GM23338 (cell line): ENCODE measurements around the gene GUCY2F. TPM values are rescaled to one million over a fixed set of nuclear protein-coding genes. Genes with fewer than 3 reads are reported as not detected.

Experiments
- ATAC-seq: fragments of 200-7000 bp; cut with Tn5 transposase; 3 replicates; pipeline ENCODE4 v1.9.1; 2020
- DNase-seq: peaks from one replicate; pipeline ENCODE4 v3.0.0-alpha.2; 2015; ENCODE audit warnings: low spot score
- H2AFZ ChIP-seq: fragments of 200-600 bp; sonication (generic); 2 replicates; pipeline ENCODE4 v1.8.0; 2016; ENCODE audit warnings: antibody characterized with exemption, mild to moderate bottlenecking, moderate library complexity
- H3F3A ChIP-seq: fragments of 200-600 bp; sonication (generic); replicated peaks from 2 replicates; pipeline ENCODE4 v1.8.0; 2017; ENCODE audit warnings: antibody characterized with exemption, mixed run types, low read depth
- H3K27ac ChIP-seq: fragments of 200-600 bp; sonication (generic); 2 replicates; pipeline ENCODE4 v1.6.1; 2016; ENCODE audit warnings: low read depth
- H3K27me3 ChIP-seq: fragments of 200-600 bp; sonication (generic); 2 replicates; pipeline ENCODE4 v1.8.0; 2016; ENCODE audit warnings: mild to moderate bottlenecking, mixed run types, moderate library complexity; ENCODE audit not compliant: insufficient read depth
- H3K36me3 ChIP-seq: fragments of 200-600 bp; sonication (generic); 2 replicates; pipeline ENCODE4 v1.8.0; 2016; ENCODE audit warnings: mild to moderate bottlenecking; ENCODE audit not compliant: insufficient read depth
- H3K4me1 ChIP-seq: fragments of 200-600 bp; sonication (generic); 2 replicates; pipeline ENCODE4 v1.8.0; 2016; ENCODE audit warnings: mild to moderate bottlenecking, moderate library complexity; ENCODE audit not compliant: insufficient read depth
- H3K4me2 ChIP-seq: fragments of 200-600 bp; sonication (generic); 2 replicates; pipeline ENCODE4 v1.7.1; 2017; ENCODE audit warnings: mixed run types
- H3K4me3 ChIP-seq: fragments of 200-600 bp; sonication (generic); 2 replicates; pipeline ENCODE4 v1.6.1; 2016; ENCODE audit warnings: mixed run types
- H3K79me2 ChIP-seq: fragments of 200-600 bp; sonication (generic); replicated peaks from 2 replicates; pipeline ENCODE4 v1.8.0; 2017; ENCODE audit warnings: mild to moderate bottlenecking; ENCODE audit not compliant: insufficient read depth
- H3K9me2 ChIP-seq: fragments of 200-600 bp; sonication (generic); 2 replicates; pipeline ENCODE4 v1.8.0; 2017; ENCODE audit not compliant: insufficient read depth
- H4K20me1 ChIP-seq: fragments of 200-600 bp; sonication (generic); replicated peaks from 2 replicates; pipeline ENCODE4 v1.8.0; 2017; ENCODE audit warnings: mild to moderate bottlenecking; ENCODE audit not compliant: insufficient read depth
- H3K27ac Mint-ChIP-seq: 2 replicates; pipeline ENCODE4 v1.8.0; 2020; ENCODE audit warnings: inconsistent platforms, mild to moderate bottlenecking, moderate library complexity, mixed read lengths
- H3K27me3 Mint-ChIP-seq: 3 replicates; pipeline ENCODE4 v1.8.0; 2022; ENCODE audit warnings: low read depth, mild to moderate bottlenecking, moderate library complexity, mixed read lengths, inconsistent platforms; ENCODE audit not compliant: insufficient read depth, poor library complexity
- H3K36me3 Mint-ChIP-seq: 3 replicates; pipeline ENCODE4 v1.8.0; 2021; ENCODE audit warnings: low read depth, mild to moderate bottlenecking, inconsistent platforms, moderate library complexity, mixed read lengths
- H3K4me1 Mint-ChIP-seq: 3 replicates; pipeline ENCODE4 v1.8.0; 2020; ENCODE audit warnings: mild to moderate bottlenecking, inconsistent platforms, mixed read lengths
- H3K4me3 Mint-ChIP-seq: 3 replicates; pipeline ENCODE4 v1.8.0; 2021; ENCODE audit warnings: moderate library complexity, mild to moderate bottlenecking, inconsistent platforms, mixed read lengths
- H3K9me3 Mint-ChIP-seq: 3 replicates; pipeline ENCODE4 v1.8.0; 2020; ENCODE audit warnings: moderate library complexity, mild to moderate bottlenecking, inconsistent platforms, mixed read lengths
- CREB1 ChIP-seq: fragments of 250-450 bp; sonication (Bioruptor Pico); IDR thresholded peaks from 2 replicates; pipeline ENCODE4 v1.5.0; 2020; ENCODE audit warnings: low read depth, mild to moderate bottlenecking, moderate library complexity
- EZH2 ChIP-seq: fragments of 200-600 bp; sonication (generic); IDR thresholded peaks from one replicate; pipeline ENCODE4 v1.8.0; 2017; ENCODE audit warnings: antibody characterized with exemption, mild to moderate bottlenecking, low read depth; ENCODE audit not compliant: unreplicated experiment
- EZH2phosphoT487 ChIP-seq: fragments of 200-600 bp; sonication (generic); IDR thresholded peaks from one replicate; pipeline ENCODE4 v1.8.1; 2018; ENCODE audit warnings: antibody characterized with exemption; ENCODE audit not compliant: unreplicated experiment
- JUNB ChIP-seq: IDR thresholded peaks from one replicate; pipeline ENCODE4 v1.6.1; 2016; ENCODE audit warnings: antibody characterized with exemption; ENCODE audit not compliant: unreplicated experiment
- NANOG ChIP-seq: IDR thresholded peaks from 2 replicates; pipeline ENCODE4 v1.6.1; 2016; ENCODE audit warnings: antibody characterized with exemption, borderline replicate concordance
- POLR2AphosphoS5 ChIP-seq: IDR thresholded peaks from 2 replicates; pipeline ENCODE4 v1.6.1; 2016; ENCODE audit warnings: antibody characterized with exemption, low read depth
- STAT1 ChIP-seq: IDR thresholded peaks from one replicate; pipeline ENCODE4 v1.6.1; 2016; ENCODE audit warnings: antibody characterized with exemption; ENCODE audit not compliant: unreplicated experiment
- ZNF114 ChIP-seq: fragments of 250-450 bp; sonication (Bioruptor Pico); IDR thresholded peaks from 2 replicates; pipeline ENCODE4 v1.5.0; 2020; ENCODE audit warnings: mild to moderate bottlenecking, moderate library complexity
- ZNF331 ChIP-seq: fragments of 250-450 bp; sonication (Bioruptor Pico); IDR thresholded peaks from 2 replicates; pipeline ENCODE4 v1.5.0; 2020; ENCODE audit warnings: low read depth, mild to moderate bottlenecking, moderate library complexity
- ZNF462 ChIP-seq: fragments of 250-450 bp; sonication (Bioruptor Pico); IDR thresholded peaks from 2 replicates; pipeline ENCODE4 v1.5.0; 2020; ENCODE audit warnings: mild to moderate bottlenecking, moderate library complexity
- polyA plus RNA-seq: library from polyadenylated mRNA; unstranded; fragments of >200 nt; fragmentation: Nextera tagmentation; extraction: Ambion mirVana; gene quantifications from 2 replicates; pipeline ENCODE4 v1.2.1, GENCODE V29; 2016
- total RNA-seq: library from RNA; depleted of rRNA; stranded (reverse); fragments of >200 nt; shearing (Covaris generic); gene quantifications from 2 replicates; pipeline ENCODE4 v1.2.3, GENCODE V29; 2014
- TF ChIP-seq, protein P1 (sequence below): IDR thresholded peaks from 2 replicates; pipeline ENCODE4 v1.6.1; 2016; ENCODE audit warnings: antibody characterized with exemption
- TF ChIP-seq, protein P2 (sequence below): IDR thresholded peaks from one replicate; pipeline ENCODE4 v1.6.1; 2018; ENCODE audit warnings: antibody characterized with exemption; ENCODE audit not compliant: unreplicated experiment
- TF ChIP-seq, protein P3 (sequence below), 2 experiments: fragments of 200-600 bp in 1 of 2; sonication (generic) in 1 of 2; conservative IDR thresholded peaks; 2 replicates each; pipeline versions ENCODE4 v1.5.1 to v1.6.1; 2016 to 2017; ENCODE audit warnings: antibody characterized with exemption in 2 of 2, low read depth in 2 of 2, mild to moderate bottlenecking in 2 of 2, moderate library complexity in 1 of 2

The GUCY2F gene
- total and polyA plus RNA-seq, 2 experiments from 2014 or later, result 0.06 to 0.10 TPM

DNA sequence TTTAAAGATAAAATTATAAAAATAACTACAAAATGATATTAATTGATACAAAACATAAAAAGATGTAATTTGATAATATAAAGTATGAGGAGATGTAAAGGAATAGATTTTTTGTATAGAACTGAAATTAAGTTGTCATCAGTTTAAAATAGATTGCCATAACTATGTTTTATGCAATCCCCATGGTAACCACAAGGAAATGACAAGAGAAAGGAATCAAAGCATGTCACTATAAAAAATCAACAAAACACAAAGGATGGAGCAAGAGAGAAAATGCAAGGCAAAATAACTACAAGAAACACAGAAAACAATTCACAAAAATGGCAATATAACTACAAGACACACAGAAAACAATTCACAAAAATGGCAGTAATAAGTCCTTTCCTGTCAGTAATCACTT lies 27.0 kb upstream of the GUCY2F start:
- Histone ChIP-seq H3K4me1 (no peaks in the 10 kb centered on the region), H3K79me2 (no peaks in the 10 kb centered on the region), H4K20me1 (no peaks in the 10 kb centered on the region), H3K9me2 (no peaks in the 10 kb centered on the region), H3F3A (no peaks in the 10 kb centered on the region), H2AFZ (no peak overlapping the region), H3K27me3 (no peaks in the 10 kb centered on the region), H3K27ac (no peak overlapping the region), H3K4me2 (no peak overlapping the region), H3K4me3 (no peak overlapping the region), H3K36me3 (no peaks in the 10 kb centered on the region)
- no peaks in the 10 kb centered on the region for H3K36me3 Mint-ChIP-seq
- H3K27ac Mint-ChIP-seq, result no peak overlapping the region
- DNase-seq, result no peak
- no peaks in the 10 kb centered on the region for H3K27me3 Mint-ChIP-seq
- no peak overlapping the region for H3K4me3 Mint-ChIP-seq
- ATAC-seq, result no peak
- TF ChIP-seq JUNB, result no peak
- TF ChIP-seq NANOG, result no peak
- TF ChIP-seq ZNF114, result no peak
- TF ChIP-seq POLR2AphosphoS5, result no peak
- TF ChIP-seq, protein P1, sequence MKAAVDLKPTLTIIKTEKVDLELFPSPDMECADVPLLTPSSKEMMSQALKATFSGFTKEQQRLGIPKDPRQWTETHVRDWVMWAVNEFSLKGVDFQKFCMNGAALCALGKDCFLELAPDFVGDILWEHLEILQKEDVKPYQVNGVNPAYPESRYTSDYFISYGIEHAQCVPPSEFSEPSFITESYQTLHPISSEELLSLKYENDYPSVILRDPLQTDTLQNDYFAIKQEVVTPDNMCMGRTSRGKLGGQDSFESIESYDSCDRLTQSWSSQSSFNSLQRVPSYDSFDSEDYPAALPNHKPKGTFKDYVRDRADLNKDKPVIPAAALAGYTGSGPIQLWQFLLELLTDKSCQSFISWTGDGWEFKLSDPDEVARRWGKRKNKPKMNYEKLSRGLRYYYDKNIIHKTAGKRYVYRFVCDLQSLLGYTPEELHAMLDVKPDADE, result no peak
- TF ChIP-seq EZH2, result no peak
- TF ChIP-seq ZNF462 (CRISPR knock-in tag), result no peak
- TF ChIP-seq EZH2phosphoT487, result no peak
- TF ChIP-seq STAT1, result no peak
- TF ChIP-seq, protein P2, sequence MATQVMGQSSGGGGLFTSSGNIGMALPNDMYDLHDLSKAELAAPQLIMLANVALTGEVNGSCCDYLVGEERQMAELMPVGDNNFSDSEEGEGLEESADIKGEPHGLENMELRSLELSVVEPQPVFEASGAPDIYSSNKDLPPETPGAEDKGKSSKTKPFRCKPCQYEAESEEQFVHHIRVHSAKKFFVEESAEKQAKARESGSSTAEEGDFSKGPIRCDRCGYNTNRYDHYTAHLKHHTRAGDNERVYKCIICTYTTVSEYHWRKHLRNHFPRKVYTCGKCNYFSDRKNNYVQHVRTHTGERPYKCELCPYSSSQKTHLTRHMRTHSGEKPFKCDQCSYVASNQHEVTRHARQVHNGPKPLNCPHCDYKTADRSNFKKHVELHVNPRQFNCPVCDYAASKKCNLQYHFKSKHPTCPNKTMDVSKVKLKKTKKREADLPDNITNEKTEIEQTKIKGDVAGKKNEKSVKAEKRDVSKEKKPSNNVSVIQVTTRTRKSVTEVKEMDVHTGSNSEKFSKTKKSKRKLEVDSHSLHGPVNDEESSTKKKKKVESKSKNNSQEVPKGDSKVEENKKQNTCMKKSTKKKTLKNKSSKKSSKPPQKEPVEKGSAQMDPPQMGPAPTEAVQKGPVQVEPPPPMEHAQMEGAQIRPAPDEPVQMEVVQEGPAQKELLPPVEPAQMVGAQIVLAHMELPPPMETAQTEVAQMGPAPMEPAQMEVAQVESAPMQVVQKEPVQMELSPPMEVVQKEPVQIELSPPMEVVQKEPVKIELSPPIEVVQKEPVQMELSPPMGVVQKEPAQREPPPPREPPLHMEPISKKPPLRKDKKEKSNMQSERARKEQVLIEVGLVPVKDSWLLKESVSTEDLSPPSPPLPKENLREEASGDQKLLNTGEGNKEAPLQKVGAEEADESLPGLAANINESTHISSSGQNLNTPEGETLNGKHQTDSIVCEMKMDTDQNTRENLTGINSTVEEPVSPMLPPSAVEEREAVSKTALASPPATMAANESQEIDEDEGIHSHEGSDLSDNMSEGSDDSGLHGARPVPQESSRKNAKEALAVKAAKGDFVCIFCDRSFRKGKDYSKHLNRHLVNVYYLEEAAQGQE, result no peak
- no peak for TF ChIP-seq ZNF331 (CRISPR knock-in tag)
- TF ChIP-seq CREB1 (CRISPR knock-in tag), result no peak
- TF ChIP-seq, protein P3, sequence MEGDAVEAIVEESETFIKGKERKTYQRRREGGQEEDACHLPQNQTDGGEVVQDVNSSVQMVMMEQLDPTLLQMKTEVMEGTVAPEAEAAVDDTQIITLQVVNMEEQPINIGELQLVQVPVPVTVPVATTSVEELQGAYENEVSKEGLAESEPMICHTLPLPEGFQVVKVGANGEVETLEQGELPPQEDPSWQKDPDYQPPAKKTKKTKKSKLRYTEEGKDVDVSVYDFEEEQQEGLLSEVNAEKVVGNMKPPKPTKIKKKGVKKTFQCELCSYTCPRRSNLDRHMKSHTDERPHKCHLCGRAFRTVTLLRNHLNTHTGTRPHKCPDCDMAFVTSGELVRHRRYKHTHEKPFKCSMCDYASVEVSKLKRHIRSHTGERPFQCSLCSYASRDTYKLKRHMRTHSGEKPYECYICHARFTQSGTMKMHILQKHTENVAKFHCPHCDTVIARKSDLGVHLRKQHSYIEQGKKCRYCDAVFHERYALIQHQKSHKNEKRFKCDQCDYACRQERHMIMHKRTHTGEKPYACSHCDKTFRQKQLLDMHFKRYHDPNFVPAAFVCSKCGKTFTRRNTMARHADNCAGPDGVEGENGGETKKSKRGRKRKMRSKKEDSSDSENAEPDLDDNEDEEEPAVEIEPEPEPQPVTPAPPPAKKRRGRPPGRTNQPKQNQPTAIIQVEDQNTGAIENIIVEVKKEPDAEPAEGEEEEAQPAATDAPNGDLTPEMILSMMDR (conservative IDR thresholded peaks at IDR 0.05; ENCODE audit: low read depth in 2 of 2), result no peak
- no peaks in the 10 kb centered on the region for H3K4me1 Mint-ChIP-seq
- no peaks in the 10 kb centered on the region for H3K9me3 Mint-ChIP-seq
